ENCODE measurements around the gene NAE1.

Gene NAE1

GRCh38 chr16:66824006-66824405, 6.8 kb downstream of the NAE1 start:
- in situ Hi-C loops (cut with MboI; ENCODE audit: low sequenced_read_pairs, unreplicated experiment) = no loop called here
- DNase-seq (ENCODE audit: low spot score) = no peak
- TF ChIP-seq, protein P1, sequence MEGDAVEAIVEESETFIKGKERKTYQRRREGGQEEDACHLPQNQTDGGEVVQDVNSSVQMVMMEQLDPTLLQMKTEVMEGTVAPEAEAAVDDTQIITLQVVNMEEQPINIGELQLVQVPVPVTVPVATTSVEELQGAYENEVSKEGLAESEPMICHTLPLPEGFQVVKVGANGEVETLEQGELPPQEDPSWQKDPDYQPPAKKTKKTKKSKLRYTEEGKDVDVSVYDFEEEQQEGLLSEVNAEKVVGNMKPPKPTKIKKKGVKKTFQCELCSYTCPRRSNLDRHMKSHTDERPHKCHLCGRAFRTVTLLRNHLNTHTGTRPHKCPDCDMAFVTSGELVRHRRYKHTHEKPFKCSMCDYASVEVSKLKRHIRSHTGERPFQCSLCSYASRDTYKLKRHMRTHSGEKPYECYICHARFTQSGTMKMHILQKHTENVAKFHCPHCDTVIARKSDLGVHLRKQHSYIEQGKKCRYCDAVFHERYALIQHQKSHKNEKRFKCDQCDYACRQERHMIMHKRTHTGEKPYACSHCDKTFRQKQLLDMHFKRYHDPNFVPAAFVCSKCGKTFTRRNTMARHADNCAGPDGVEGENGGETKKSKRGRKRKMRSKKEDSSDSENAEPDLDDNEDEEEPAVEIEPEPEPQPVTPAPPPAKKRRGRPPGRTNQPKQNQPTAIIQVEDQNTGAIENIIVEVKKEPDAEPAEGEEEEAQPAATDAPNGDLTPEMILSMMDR (IDR thresholded peaks at IDR 0.05; ENCODE audit: borderline replicate concordance, control extremely low read depth, extremely low read depth, insufficient read depth, missing control alignments) = no peak

- in situ Hi-C loops (cut with MboI; ENCODE audit: low sequenced_read_pairs, unreplicated experiment) = no loop called here
- TF ChIP-seq, protein P1 (IDR thresholded peaks at IDR 0.05; ENCODE audit: borderline replicate concordance, control extremely low read depth, extremely low read depth, insufficient read depth, missing control alignments) = no peak
Observed at GRCh38 chr16:66814734-66815133, 16.0 kb downstream of the NAE1 start.

DNA sequence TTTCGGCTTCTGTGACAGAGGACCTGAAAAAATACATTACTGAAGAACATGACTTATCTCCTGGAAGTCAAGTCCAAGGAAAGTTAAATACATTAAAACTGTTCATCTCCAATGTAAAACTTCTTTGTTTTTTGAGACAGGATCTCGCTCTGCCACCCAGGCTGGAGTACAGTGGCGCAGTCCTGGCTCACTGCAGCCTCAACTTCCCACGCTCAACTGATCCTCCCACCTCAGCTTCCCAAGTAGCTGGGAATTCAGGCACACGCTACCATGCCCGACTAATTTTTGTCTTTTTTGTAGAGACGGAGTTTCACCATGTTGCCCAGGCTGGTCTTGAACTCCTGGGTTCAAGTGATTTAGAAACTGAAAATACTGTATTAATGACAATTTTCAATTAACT, 19.7 kb downstream of the NAE1 start:
- DNase-seq (ENCODE audit: low spot score) = no peak
- TF ChIP-seq, protein P1 (IDR thresholded peaks at IDR 0.05; ENCODE audit: borderline replicate concordance, control extremely low read depth, extremely low read depth, insufficient read depth, missing control alignments) = no peak
- in situ Hi-C loops (cut with MboI; ENCODE audit: low sequenced_read_pairs, unreplicated experiment) = no loop called here

More at GRCh38 chr16:66814734-66815133, 16.0 kb downstream of the NAE1 start:
- no peak for DNase-seq (ENCODE audit: low spot score)

DNA sequence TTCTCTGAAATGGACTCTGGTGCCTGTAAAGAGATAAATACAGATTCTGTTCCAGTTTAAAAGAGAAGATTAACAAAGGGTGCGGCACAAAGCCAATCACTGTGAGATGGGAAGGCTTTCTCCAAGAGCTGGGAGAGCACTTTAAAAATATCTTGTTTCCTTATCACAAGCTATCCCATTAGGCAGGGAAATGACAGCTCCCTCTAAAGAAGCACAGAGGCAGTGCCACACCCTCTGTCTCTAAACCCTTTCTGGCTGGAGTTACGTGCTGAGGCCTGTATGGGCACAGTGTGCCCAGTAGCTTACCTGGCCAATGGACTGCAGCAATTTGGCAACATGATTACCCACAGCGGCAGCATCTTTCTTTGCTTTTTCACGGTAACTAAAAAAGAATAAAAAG, 20.4 kb downstream of the NAE1 start:
- TF ChIP-seq, protein P1 (IDR thresholded peaks at IDR 0.05; ENCODE audit: borderline replicate concordance, control extremely low read depth, extremely low read depth, insufficient read depth, missing control alignments) = no peak
- DNase-seq (ENCODE audit: low spot score) = no peak
- in situ Hi-C loops (cut with MboI; ENCODE audit: low sequenced_read_pairs, unreplicated experiment) = no loop called here

- in situ Hi-C loops (cut with MboI; ENCODE audit: low sequenced_read_pairs, unreplicated experiment) = no loop called here
- TF ChIP-seq, protein P1 (IDR thresholded peaks at IDR 0.05; ENCODE audit: borderline replicate concordance, control extremely low read depth, extremely low read depth, insufficient read depth, missing control alignments) = no peak
Observed at GRCh38 chr16:66809765-66810164, 21.0 kb downstream of the NAE1 start.

GRCh38 chr16:66802159-66802558, 28.6 kb downstream of the NAE1 start:
- in situ Hi-C loops (cut with MboI; ENCODE audit: low sequenced_read_pairs, unreplicated experiment) = no loop called here
- no peak for DNase-seq (ENCODE audit: low spot score)
- TF ChIP-seq, protein P1 (IDR thresholded peaks at IDR 0.05; ENCODE audit: borderline replicate concordance, control extremely low read depth, extremely low read depth, insufficient read depth, missing control alignments) = no peak

More at GRCh38 chr16:66809765-66810164, 21.0 kb downstream of the NAE1 start:
- DNase-seq (ENCODE audit: low spot score) = no peak
